A673 (cell line): ENCODE measurements around the gene KLHL35. TPM values are rescaled to one million over a fixed set of nuclear protein-coding genes. Genes with fewer than 3 reads are reported as not detected.

ENCODE experiments used
- BruUV-seq: library from RNA; stranded (reverse); fragments of 400-500 nt; replicated peaks from 2 replicates; lab custom pipeline; 2021; lab: Mats Ljungman, UMichigan
- CTCF ChIA-PET: fragments of 300-600 bp; sonication (Branson Sonifier 250); formaldehyde crosslinking; loops from one replicate; lab custom pipeline; 2022; ENCODE audit warnings: antibody characterized with exemption; lab: Charles Lee
- POLR2A ChIA-PET: fragments of 300-600 bp; sonication (Branson Sonifier 250); formaldehyde crosslinking; loops from one replicate; lab custom pipeline; 2022; ENCODE audit warnings: antibody characterized with exemption; ENCODE audit not compliant: low non-redundant PET; lab: Charles Lee
- DNase-seq: peaks from one replicate; pipeline ENCODE4 v3.0.0-alpha.2; 2015; ENCODE audit warnings: low spot score
- H3K27ac ChIP-seq: fragments of 200-600 bp; sonication (generic); 2 replicates; pipeline ENCODE4 v1.5.1; 2016; ENCODE audit warnings: mixed run types, low read depth, mild to moderate bottlenecking, mixed read lengths, antibody characterized with exemption, low read length; ENCODE audit not compliant: poor library complexity, severe bottlenecking
- H3K27me3 ChIP-seq: fragments of 200-600 bp; sonication (generic); replicated peaks from 2 replicates; pipeline ENCODE4 v1.6.1; 2017; ENCODE audit warnings: mixed run types, low read depth, mild to moderate bottlenecking, mixed read lengths, antibody characterized with exemption, low read length; ENCODE audit not compliant: insufficient read depth, poor library complexity
- H3K36me3 ChIP-seq: fragments of 200-600 bp; sonication (generic); 2 replicates; pipeline ENCODE4 v1.6.1; 2016; ENCODE audit warnings: mixed run types, mild to moderate bottlenecking, mixed read lengths, antibody characterized with exemption, low read length; ENCODE audit not compliant: insufficient read depth, poor library complexity, severe bottlenecking
- H3K4me1 ChIP-seq: fragments of 200-600 bp; sonication (generic); 2 replicates; pipeline ENCODE4 v1.6.1; 2017; ENCODE audit warnings: mixed run types, mild to moderate bottlenecking, mixed read lengths, antibody characterized with exemption, low read length; ENCODE audit not compliant: insufficient read depth, poor library complexity, severe bottlenecking
- H3K4me3 ChIP-seq: fragments of 200-600 bp; sonication (generic); 2 replicates; pipeline ENCODE4 v1.5.1; 2016; ENCODE audit warnings: low read depth, mixed run types, mild to moderate bottlenecking, mixed read lengths, low read length; ENCODE audit not compliant: poor library complexity, severe bottlenecking
- H3K9me3 ChIP-seq: fragments of 200-600 bp; sonication (generic); 2 replicates; pipeline ENCODE4 v1.6.1; 2016; ENCODE audit warnings: mixed run types, low read depth, mild to moderate bottlenecking, mixed read lengths, antibody characterized with exemption, low read length; ENCODE audit not compliant: poor library complexity, severe bottlenecking
- CTCF ChIP-seq: fragments of 300-800, 200-600 bp; sonication (generic); conservative IDR thresholded peaks from 2 replicates; pipeline ENCODE4 v1.5.1; 2017; ENCODE audit warnings: low read depth, mild to moderate bottlenecking, antibody characterized with exemption, low read length, moderate library complexity, mixed read lengths
- EZH2 ChIP-seq: fragments of 200-600 bp; sonication (generic); IDR thresholded peaks from 2 replicates; pipeline ENCODE4 v1.6.1; 2017; ENCODE audit warnings: borderline replicate concordance, low read depth, mild to moderate bottlenecking, mixed read lengths, antibody characterized with exemption, low read length; ENCODE audit not compliant: poor library complexity, severe bottlenecking
- intact Hi-C: fragments of 100-400 bp; cut with micrococcal nuclease; formaldehyde crosslinking; loops from one replicate; pipeline ENCODE4 v1.10.0; 2022; ENCODE audit not compliant: unreplicated experiment
- total RNA-seq: library from RNA; stranded (reverse); gene quantifications from 2 replicates; pipeline ENCODE4 v1.2.3, GENCODE V29; 2021

The KLHL35 gene
- total RNA-seq, 1 experiment from 2014 or later = 0.88 TPM

GRCh38 chr11:75470476-75471080 is 37.6 kb upstream of the KLHL35 start:
- H3K27me3 ChIP-seq = no peaks in the 10 kb centered on the region
- H3K9me3 ChIP-seq = no peaks in the 10 kb centered on the region
- H3K4me1 ChIP-seq = peaks cover 15% of the 10 kb centered on the region
- ChIA-PET POLR2A (no interaction called here), CTCF (no interaction called here)
- TF ChIP-seq CTCF = no peak
- no peak for TF ChIP-seq EZH2
- intact Hi-C loops = no loop called here
- no peak overlapping the region for H3K27ac ChIP-seq
- no peaks in the 10 kb centered on the region for H3K36me3 ChIP-seq
- no TSS peak for BruUV-seq
- no peak for DNase-seq
- no peak overlapping the region for H3K4me3 ChIP-seq

- Histone ChIP-seq H3K27me3 (no peaks in the 10 kb centered on the region), H3K36me3 (no peaks in the 10 kb centered on the region), H3K27ac (no peak overlapping the region), H3K9me3 (no peaks in the 10 kb centered on the region), H3K4me3 (no peak overlapping the region), H3K4me1 (peaks cover 8% of the 10 kb centered on the region)
- ChIA-PET CTCF (no interaction called here), POLR2A (no interaction called here)
- BruUV-seq = no TSS peak
- DNase-seq = no peak
- intact Hi-C loops = no loop called here
- TF ChIP-seq EZH2 (no peak), CTCF (no peak)
Observed at GRCh38 chr11:75469785-75470405, 36.9 kb upstream of the KLHL35 start.

- Histone ChIP-seq H3K4me3 (no peak overlapping the region), H3K27ac (no peak overlapping the region), H3K36me3 (no peaks in the 10 kb centered on the region), H3K27me3 (no peaks in the 10 kb centered on the region), H3K4me1 (no peaks in the 10 kb centered on the region), H3K9me3 (no peaks in the 10 kb centered on the region)
- intact Hi-C loops = no loop called here
- no peak for DNase-seq
- ChIA-PET CTCF (no interaction called here), POLR2A (no interaction called here)
- no TSS peak for BruUV-seq
- no peak for TF ChIP-seq EZH2
- TF ChIP-seq CTCF = no peak
Observed at GRCh38 chr11:75468534-75469340, 35.7 kb upstream of the KLHL35 start.
